Type B pancreatic cell (in vitro differentiated cells): ENCODE measurements around the gene UHRF2. TPM values are rescaled to one million over a fixed set of nuclear protein-coding genes. Genes with fewer than 3 reads are reported as not detected.
A peak's percentile ranks its signal among the peaks of the same experiment; 100 is the strongest.

Experiments used
- DNase-seq: peaks from one replicate; pipeline ENCODE4 v3.0.0; 2021; ENCODE audit warnings: mixed read lengths; ENCODE audit not compliant: unreplicated experiment; ENCODE audit errors: extremely low spot score
- H3K27ac Mint-ChIP-seq: 2 replicates; pipeline ENCODE4 v1.8.0; 2021; ENCODE audit warnings: mild to moderate bottlenecking, mixed read lengths
- H3K27me3 Mint-ChIP-seq: 2 replicates; pipeline ENCODE4 v1.8.0; 2021; ENCODE audit warnings: mixed read lengths
- H3K36me3 Mint-ChIP-seq: 2 replicates; pipeline ENCODE4 v1.8.0; 2021; ENCODE audit warnings: mixed read lengths
- H3K4me1 Mint-ChIP-seq: one replicate; pipeline ENCODE4 v1.8.0; 2021; ENCODE audit warnings: mixed read lengths; ENCODE audit not compliant: unreplicated experiment
- H3K4me3 Mint-ChIP-seq: 2 replicates; pipeline ENCODE4 v1.8.0; 2021; ENCODE audit warnings: mild to moderate bottlenecking, mixed read lengths
- H3K9me3 Mint-ChIP-seq: 2 replicates; pipeline ENCODE4 v1.8.0; 2021; ENCODE audit warnings: mixed read lengths
- total RNA-seq: library from RNA; stranded (reverse); gene quantifications from 2 replicates; pipeline ENCODE4 v1.2.1, GENCODE V29; 2021; ENCODE audit warnings: low replicate concordance
- TF ChIP-seq, protein P1 (sequence below): fragments of 200-600 bp; sonication (generic); conservative IDR thresholded peaks from 2 replicates; pipeline ENCODE4 v1.5.0; 2021; ENCODE audit warnings: antibody characterized with exemption, mild to moderate bottlenecking

UHRF2 gene
- total RNA-seq, 1 donor from 2014 or later = 61.0 TPM

GRCh38 chr9:6409811-6410210 is 3.2 kb upstream of the UHRF2 start:
- H3K36me3 Mint-ChIP-seq = no peaks in the 10 kb centered on the region

DNA sequence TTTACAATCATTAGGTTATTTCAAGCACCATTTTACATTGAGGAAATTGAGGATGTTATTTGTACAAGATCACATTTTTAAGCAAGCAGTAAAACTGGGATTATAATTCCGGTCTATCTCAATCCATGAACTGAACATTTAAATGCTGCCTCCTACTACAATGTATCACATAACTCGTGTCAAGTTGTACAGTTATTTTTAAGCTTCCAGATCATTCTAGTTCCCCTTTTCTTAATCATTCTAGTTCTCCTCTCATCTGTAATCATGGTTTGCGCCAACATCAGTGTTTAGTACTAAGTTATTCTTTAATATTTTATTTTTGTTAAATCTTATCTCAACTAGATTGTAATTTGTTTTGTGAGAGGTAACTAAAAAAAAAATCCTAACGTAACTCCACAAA is 2.4 kb upstream of the UHRF2 start:
- no peak for DNase-seq

More at GRCh38 chr9:6409811-6410210, 3.2 kb upstream of the UHRF2 start:
- DNase-seq = no peak
- H3K27ac Mint-ChIP-seq = no peak overlapping the region
- no peak overlapping the region for H3K4me3 Mint-ChIP-seq
- TF ChIP-seq, protein P1, sequence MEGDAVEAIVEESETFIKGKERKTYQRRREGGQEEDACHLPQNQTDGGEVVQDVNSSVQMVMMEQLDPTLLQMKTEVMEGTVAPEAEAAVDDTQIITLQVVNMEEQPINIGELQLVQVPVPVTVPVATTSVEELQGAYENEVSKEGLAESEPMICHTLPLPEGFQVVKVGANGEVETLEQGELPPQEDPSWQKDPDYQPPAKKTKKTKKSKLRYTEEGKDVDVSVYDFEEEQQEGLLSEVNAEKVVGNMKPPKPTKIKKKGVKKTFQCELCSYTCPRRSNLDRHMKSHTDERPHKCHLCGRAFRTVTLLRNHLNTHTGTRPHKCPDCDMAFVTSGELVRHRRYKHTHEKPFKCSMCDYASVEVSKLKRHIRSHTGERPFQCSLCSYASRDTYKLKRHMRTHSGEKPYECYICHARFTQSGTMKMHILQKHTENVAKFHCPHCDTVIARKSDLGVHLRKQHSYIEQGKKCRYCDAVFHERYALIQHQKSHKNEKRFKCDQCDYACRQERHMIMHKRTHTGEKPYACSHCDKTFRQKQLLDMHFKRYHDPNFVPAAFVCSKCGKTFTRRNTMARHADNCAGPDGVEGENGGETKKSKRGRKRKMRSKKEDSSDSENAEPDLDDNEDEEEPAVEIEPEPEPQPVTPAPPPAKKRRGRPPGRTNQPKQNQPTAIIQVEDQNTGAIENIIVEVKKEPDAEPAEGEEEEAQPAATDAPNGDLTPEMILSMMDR = no peak
- H3K9me3 Mint-ChIP-seq = no peaks in the 10 kb centered on the region
- H3K27me3 Mint-ChIP-seq = peaks cover 11% of the 10 kb centered on the region
- H3K4me1 Mint-ChIP-seq = peaks cover 2% of the 10 kb centered on the region

DNA sequence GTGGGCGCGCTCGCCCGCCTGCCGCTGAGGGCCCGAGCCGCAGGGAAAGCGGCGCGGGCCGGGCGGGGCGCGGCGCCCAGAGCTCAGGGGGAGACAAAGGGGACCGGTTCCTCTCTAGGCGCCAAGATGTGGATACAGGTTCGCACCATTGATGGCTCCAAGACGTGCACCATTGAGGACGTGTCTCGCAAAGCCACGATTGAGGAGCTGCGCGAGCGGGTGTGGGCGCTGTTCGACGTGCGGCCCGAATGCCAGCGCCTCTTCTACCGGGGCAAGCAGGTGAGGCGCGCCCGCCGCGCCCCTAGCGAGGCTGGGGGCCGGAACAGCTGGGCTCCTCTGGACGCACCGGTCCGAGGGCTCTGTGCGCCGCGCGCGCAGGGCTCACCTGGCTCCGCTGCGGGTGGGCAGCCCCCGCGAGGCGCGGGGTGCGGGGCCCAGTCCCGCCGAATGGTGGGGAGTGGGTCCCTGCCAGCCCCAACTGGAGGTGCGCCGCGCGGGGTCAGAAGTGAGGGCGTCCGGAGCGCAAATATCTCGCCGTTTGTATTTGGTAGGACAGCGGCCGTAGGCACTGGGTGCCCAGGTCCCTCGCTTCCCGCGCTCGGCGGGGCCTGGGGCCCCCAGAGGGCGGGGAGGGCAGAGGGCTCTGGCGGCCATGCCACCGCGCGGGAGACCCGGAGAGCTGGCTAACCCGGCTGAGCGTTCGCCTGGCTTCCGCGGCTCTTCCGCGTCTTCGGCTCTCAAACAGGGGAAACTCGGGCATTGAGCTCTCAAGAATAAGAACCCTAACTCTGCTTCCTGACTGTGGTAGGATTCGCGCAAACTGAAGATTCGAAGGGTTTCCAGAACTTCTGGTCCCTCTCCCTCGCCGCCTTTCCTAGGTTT is 607 bp downstream of the UHRF2 start:
- TF ChIP-seq, protein P1 = no peak
- H3K4me3 Mint-ChIP-seq = peak overlapping the region; percentile 87
- H3K27ac Mint-ChIP-seq = peak overlapping the region; percentile 85
- no peak for DNase-seq
- peaks cover 8% of the 10 kb centered on the region for H3K36me3 Mint-ChIP-seq
- H3K9me3 Mint-ChIP-seq = no peaks in the 10 kb centered on the region
- peaks cover 5% of the 10 kb centered on the region for H3K27me3 Mint-ChIP-seq
- H3K4me1 Mint-ChIP-seq = peaks cover 25% of the 10 kb centered on the region

More for the DNA sequence above, 2.4 kb upstream of the UHRF2 start:
- Mint-ChIP-seq H3K9me3 (no peaks in the 10 kb centered on the region), H3K27me3 (peaks cover 11% of the 10 kb centered on the region), H3K27ac (no peak overlapping the region), H3K4me1 (peaks cover 10% of the 10 kb centered on the region), H3K36me3 (no peaks in the 10 kb centered on the region), H3K4me3 (no peak overlapping the region)
- TF ChIP-seq, protein P1 = no peak

- H3K27ac Mint-ChIP-seq = peak overlapping the region; percentile 85
- peak overlapping the region; percentile 87 for H3K4me3 Mint-ChIP-seq
- TF ChIP-seq, protein P1 = no peak
- peaks cover 32% of the 10 kb centered on the region for H3K4me1 Mint-ChIP-seq
- no peaks in the 10 kb centered on the region for H3K9me3 Mint-ChIP-seq
- peaks cover 11% of the 10 kb centered on the region for H3K36me3 Mint-ChIP-seq
- no peak for DNase-seq
- H3K27me3 Mint-ChIP-seq = peaks cover 5% of the 10 kb centered on the region
Observed at GRCh38 chr9:6414247-6414641, 1.2 kb downstream of the UHRF2 start.

- TF ChIP-seq, protein P1 = no peak
- no peak for DNase-seq
- Mint-ChIP-seq H3K4me3 (peak overlapping the region; percentile 87), H3K36me3 (peaks cover 12% of the 10 kb centered on the region), H3K4me1 (peaks cover 33% of the 10 kb centered on the region), H3K27ac (peak overlapping the region; percentile 85), H3K27me3 (no peaks in the 10 kb centered on the region), H3K9me3 (no peaks in the 10 kb centered on the region)
Observed at GRCh38 chr9:6415266-6415665, 2.3 kb downstream of the UHRF2 start.
